Small intestine (tissue), 7 donors: ENCODE data around the gene PSMA7. TPM values are rescaled to one million over a fixed set of nuclear protein-coding genes. Genes with fewer than 3 reads are reported as not detected.
A peak's percentile ranks its signal among the peaks of the same experiment; 100 is the strongest.

Experiments
- DNase-seq, 2 donors: peaks; one replicate each; pipeline versions ENCODE4 v3.0.0 to v3.0.0-alpha.2; 2013
- FAIRE-seq: peaks from 2 replicates; lab custom pipeline; 2012; peaks lifted over from hg19 to GRCh38; lab: Jason Lieb, UNC
- H3K27ac ChIP-seq, 3 donors: one replicate each; pipeline ENCODE4 v1.5.1; 2013; ENCODE audit warnings: low read length in 2 of 3, mild to moderate bottlenecking in 2 of 3, control low read depth in 1 of 3, inconsistent platforms in 1 of 3, low read depth in 1 of 3, moderate library complexity in 1 of 3
- H3K27me3 ChIP-seq, 3 donors: one replicate each; pipeline ENCODE4 v1.6.1; 2013; ENCODE audit warnings: low read length in 3 of 3, inconsistent platforms in 1 of 3; ENCODE audit not compliant: control insufficient read depth in 3 of 3, insufficient read depth in 3 of 3
- H3K36me3 ChIP-seq, 3 donors: one replicate each; pipeline ENCODE4 v1.6.1; 2013; ENCODE audit warnings: low read length in 3 of 3, inconsistent platforms in 1 of 3, low read depth in 1 of 3, mild to moderate bottlenecking in 1 of 3, moderate library complexity in 1 of 3; ENCODE audit not compliant: control insufficient read depth in 3 of 3, insufficient read depth in 2 of 3
- H3K4me1 ChIP-seq, 3 donors: one replicate each; pipeline ENCODE4 v1.6.1; 2013; ENCODE audit warnings: low read length in 2 of 3, inconsistent platforms in 1 of 3, low read depth in 1 of 3, mild to moderate bottlenecking in 1 of 3, moderate library complexity in 1 of 3; ENCODE audit not compliant: control insufficient read depth in 3 of 3, insufficient read depth in 2 of 3
- H3K4me3 ChIP-seq, 3 donors: one replicate each; pipeline ENCODE4 v1.5.1; 2013; ENCODE audit warnings: low read length in 3 of 3, control low read depth in 1 of 3, inconsistent platforms in 1 of 3, low read depth in 1 of 3, mild to moderate bottlenecking in 1 of 3, moderate library complexity in 1 of 3
- H3K9me3 ChIP-seq, 2 donors: one replicate each; pipeline ENCODE4 v1.6.1; 2013; ENCODE audit warnings: low read depth in 1 of 2, low read length in 1 of 2; ENCODE audit not compliant: control insufficient read depth in 2 of 2, insufficient read depth in 1 of 2
- whole genome bisulfite sequencing, 3 donors: extraction: QIAGEN DNeasy Blood & Tissue Kit; methylation state at CpG; one replicate each; pipeline ENCODE4 v1.1.7; 2013; 5-methylcytosine and 5-hydroxymethylcytosine counted together
- polyA plus RNA-seq, 4 donors: library from polyadenylated mRNA; stranded (reverse) in 3 of 4; unstranded in 1 of 4; fragments of 200-250 nt in 3 of 4; fragments of 120-200 nt in 1 of 4; gene quantifications; one replicate each; pipeline versions ENCODE4 v1.2.1 to v1.2.3, GENCODE V29; 2013
- donor health status: healthy with polysubstance abuse.
- donor health status: control.
- donor health status: control.
- donor health status: Bipolar disorder and iron deficiency.
- donor health status: healthy.

Gene PSMA7
- polyA plus RNA-seq, 4 donors = 136 to 378 (median 310) TPM

DNA sequence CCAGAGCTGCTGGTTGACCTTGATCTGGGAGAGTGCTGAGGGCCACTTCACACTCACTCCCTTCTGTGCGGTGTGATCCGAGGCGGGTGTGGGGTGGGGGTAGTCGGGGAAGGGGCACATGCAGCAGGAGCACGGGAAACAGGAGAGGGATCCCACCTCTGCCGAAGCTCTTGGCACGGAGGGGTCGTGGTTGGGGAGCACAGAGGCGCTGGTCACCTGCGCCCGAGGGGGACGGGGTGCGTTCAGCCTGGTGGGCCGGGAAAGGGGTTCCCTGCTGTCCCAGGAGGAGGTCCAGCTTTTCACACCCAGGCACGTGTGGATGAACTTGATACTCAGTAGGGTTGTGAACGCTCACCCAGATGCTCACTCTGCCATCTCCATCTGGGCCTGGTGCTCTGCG lies 17.7 kb upstream of the PSMA7 start:
- Histone ChIP-seq H3K4me3 (no peak overlapping the region), H3K27ac (no peak overlapping the region), H3K4me1 (peaks cover 0 to 4% (median 0%) of the 10 kb centered on the region in 3 donors), H3K9me3 (no peaks in the 10 kb centered on the region), H3K36me3 (peaks cover 0 to 69% (median 19%) of the 10 kb centered on the region in 3 donors), H3K27me3 (no peaks in the 10 kb centered on the region)
- FAIRE-seq (no peak), DNase-seq (no peak)
- 92 to 95% (median 94%) methylated on average over 17 of the region's 17 CpGs for WGBS, 3 donors

DNA sequence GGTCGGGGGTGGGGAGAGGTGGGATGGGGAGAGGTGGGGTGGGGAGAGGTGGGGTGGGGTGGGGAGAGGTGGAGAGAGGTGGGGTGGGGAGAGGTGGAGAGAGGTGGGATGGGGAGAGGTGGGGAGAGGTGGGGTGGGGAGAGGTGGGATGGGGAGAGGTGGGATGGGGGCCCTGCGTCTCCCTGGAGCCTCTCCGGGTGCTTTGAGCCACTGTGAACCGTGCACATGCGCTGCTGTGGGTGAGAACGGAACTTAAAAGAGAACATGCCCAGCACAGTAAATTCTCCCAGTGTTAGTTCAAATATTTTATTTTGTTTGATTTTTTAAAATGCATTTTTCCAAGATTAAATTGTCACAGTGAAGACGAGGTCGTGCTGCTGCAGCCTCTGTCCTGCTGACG lies 17.1 kb upstream of the PSMA7 start:
- peaks cover 0 to 4% (median 0%) of the 10 kb centered on the region in 3 donors for H3K4me1 ChIP-seq
- FAIRE-seq (no peak), DNase-seq (no peak)
- peaks cover 0 to 69% (median 14%) of the 10 kb centered on the region in 3 donors for H3K36me3 ChIP-seq
- no peak overlapping the region for H3K27ac ChIP-seq
- no peaks in the 10 kb centered on the region for H3K27me3 ChIP-seq
- H3K9me3 ChIP-seq = no peaks in the 10 kb centered on the region
- H3K4me3 ChIP-seq = no peak overlapping the region
- 90 to 93% (median 92%) methylated on average over 7 to 9 of the region's 9 CpGs for WGBS, 3 donors

DNA sequence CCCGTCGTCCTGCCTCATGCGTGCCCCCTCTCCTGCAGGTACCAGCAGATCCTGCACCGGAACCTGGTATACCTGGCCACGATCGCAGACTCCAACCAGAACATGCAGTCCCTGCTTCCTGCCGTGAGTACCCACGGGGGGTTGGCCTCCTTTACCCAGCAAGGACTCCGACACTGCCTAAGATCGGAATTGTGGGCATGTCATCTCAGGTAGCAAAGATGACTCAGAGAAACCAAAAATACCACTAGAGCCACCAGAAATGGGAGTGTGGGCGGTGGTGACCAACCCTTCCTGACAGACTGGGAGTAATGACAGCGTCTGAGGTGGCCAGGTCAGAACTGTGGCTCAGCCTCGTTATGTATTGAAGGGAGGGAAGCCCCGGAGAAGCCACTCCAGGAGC lies 16.6 kb upstream of the PSMA7 start:
- Histone ChIP-seq H3K4me1 (peaks cover 0 to 4% (median 0%) of the 10 kb centered on the region in 3 donors), H3K27me3 (no peaks in the 10 kb centered on the region), H3K4me3 (no peak overlapping the region), H3K27ac (no peak overlapping the region), H3K9me3 (no peaks in the 10 kb centered on the region), H3K36me3 (peaks cover 0 to 66% (median 14%) of the 10 kb centered on the region in 3 donors)
- WGBS, 3 donors = 79 to 85% (median 80%) methylated on average over 14 of the region's 14 CpGs
- FAIRE-seq = no peak
- no peak for DNase-seq

DNA sequence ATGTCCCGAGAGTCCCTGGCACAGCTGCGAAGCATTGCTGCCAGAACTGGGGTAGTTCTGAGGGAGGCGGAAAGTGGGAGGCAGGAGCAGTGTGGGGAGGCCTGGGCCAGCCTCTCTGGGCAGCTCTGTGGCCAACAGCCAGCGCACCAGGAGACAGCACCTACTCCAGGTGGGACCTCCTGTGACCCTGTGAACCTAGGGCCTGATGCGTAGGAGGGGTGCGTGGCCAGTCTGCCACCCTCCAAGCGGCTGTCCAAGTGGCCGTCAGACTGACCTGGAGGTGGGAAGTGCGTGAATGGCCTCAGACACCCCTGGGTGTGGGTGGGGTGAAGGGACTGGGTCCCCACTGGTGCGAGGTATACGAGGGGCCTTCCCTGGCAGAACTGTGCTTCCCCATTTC lies 15.9 kb upstream of the PSMA7 start:
- Histone ChIP-seq H3K27ac (no peak overlapping the region), H3K27me3 (no peaks in the 10 kb centered on the region), H3K9me3 (no peaks in the 10 kb centered on the region), H3K4me1 (peaks cover 0 to 4% (median 0%) of the 10 kb centered on the region in 3 donors), H3K36me3 (peaks cover 0 to 63% (median 9%) of the 10 kb centered on the region in 3 donors), H3K4me3 (no peak overlapping the region)
- 90 to 96% (median 92%) methylated on average over 10 to 11 of the region's 11 CpGs for WGBS, 3 donors
- no peak for FAIRE-seq
- DNase-seq = no peak

DNA sequence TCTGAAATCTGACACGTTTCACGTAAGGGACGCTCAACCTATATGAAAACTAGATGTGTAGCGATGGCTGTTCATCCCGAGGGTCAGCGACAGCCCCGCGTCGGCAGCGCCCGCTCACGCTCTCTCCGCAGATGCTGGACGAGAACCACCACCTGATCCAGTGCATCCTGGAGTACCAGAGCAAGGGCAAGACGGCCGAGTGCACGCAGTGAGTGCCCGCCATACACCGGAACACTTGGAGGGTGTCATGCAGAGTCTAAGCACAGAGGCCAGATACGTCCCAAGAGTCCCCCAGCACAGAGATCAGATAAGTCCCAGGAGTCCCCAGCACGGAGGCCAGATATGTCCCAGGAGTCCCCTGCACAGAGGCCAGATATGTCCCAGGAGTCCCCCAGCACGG lies 15.3 kb upstream of the PSMA7 start:
- Histone ChIP-seq H3K36me3 (peaks cover 0 to 59% (median 9%) of the 10 kb centered on the region in 3 donors), H3K27me3 (no peaks in the 10 kb centered on the region), H3K9me3 (peaks cover 0 to 3% of the 10 kb centered on the region in 2 donors), H3K4me3 (no peak overlapping the region), H3K4me1 (peaks cover 0 to 4% (median 0%) of the 10 kb centered on the region in 3 donors), H3K27ac (no peak overlapping the region)
- no peak for DNase-seq
- WGBS, 3 donors = 96 to 97% (median 96%) methylated on average over 22 of the region's 22 CpGs
- FAIRE-seq = no peak

DNA sequence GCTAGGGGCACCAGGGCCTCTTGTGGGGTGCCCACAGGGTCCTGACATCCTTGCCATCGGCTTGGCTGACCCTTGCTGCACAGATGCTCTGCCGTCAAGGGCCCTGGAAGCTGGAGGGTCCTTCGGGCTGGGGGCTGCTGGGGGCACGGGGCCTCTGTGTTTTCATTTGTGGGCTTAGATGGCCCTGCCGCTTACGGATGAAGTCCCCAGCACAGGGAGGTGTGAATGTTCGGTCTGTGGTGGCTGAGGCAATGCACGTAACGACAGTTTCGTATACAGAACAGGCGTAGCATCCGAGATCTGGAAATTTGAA lies 14.8 kb upstream of the PSMA7 start:
- no peak overlapping the region for H3K4me3 ChIP-seq
- H3K27me3 ChIP-seq = no peaks in the 10 kb centered on the region
- WGBS, 3 donors = 96 to 99% (median 96%) methylated on average over 12 of the region's 12 CpGs
- peaks cover 0 to 60% (median 7%) of the 10 kb centered on the region in 3 donors for H3K36me3 ChIP-seq
- H3K4me1 ChIP-seq = peaks cover 0 to 4% (median 0%) of the 10 kb centered on the region in 3 donors
- H3K27ac ChIP-seq = no peak overlapping the region
- DNase-seq (no peak), FAIRE-seq (no peak)
- peaks cover 2 to 8% of the 10 kb centered on the region in 2 donors for H3K9me3 ChIP-seq

DNA sequence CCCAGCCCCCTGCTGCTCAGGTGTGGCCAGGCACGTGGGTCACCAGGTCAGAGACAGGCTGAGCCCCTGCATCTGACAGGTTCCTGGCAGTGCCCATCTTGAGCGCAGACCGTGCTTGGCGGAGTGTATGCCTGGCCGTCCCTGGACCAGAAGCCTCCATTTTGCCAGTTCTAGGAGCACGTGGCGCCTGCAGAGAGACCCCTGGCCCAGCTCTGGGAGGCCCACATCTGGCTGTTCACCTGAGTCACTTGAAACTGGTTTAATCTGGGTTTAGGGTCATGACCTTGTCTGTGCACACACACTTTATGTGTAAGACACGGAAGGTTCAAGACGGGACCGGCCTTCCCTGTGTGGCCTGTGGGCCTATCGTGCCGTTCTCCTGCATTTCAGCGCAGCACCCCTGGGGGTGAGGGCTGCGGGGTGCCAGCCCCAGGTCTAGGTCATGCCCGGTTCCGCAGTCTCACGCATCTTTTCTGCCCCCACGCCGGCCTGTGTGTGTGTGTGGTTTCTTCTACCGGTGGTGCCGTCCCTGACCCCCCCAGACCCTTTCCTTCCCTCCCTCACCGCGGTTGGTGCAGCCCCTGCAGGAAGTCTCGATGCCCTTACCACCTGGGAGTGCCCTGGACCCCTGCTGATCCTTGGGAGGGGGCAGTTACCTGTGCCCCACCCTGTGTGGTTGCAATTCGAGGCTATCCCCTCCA lies 14.3 kb upstream of the PSMA7 start:
- FAIRE-seq (no peak), DNase-seq (no peak)
- H3K27ac ChIP-seq = no peak overlapping the region
- 88 to 89% (median 89%) methylated on average over 23 to 25 of the region's 25 CpGs for WGBS, 3 donors
- peaks cover 0 to 58% (median 2%) of the 10 kb centered on the region in 3 donors for H3K36me3 ChIP-seq
- H3K4me3 ChIP-seq = no peak overlapping the region
- peaks cover 2 to 8% of the 10 kb centered on the region in 2 donors for H3K9me3 ChIP-seq
- no peaks in the 10 kb centered on the region for H3K27me3 ChIP-seq
- H3K4me1 ChIP-seq = peaks cover 0 to 4% (median 0%) of the 10 kb centered on the region in 3 donors

DNA sequence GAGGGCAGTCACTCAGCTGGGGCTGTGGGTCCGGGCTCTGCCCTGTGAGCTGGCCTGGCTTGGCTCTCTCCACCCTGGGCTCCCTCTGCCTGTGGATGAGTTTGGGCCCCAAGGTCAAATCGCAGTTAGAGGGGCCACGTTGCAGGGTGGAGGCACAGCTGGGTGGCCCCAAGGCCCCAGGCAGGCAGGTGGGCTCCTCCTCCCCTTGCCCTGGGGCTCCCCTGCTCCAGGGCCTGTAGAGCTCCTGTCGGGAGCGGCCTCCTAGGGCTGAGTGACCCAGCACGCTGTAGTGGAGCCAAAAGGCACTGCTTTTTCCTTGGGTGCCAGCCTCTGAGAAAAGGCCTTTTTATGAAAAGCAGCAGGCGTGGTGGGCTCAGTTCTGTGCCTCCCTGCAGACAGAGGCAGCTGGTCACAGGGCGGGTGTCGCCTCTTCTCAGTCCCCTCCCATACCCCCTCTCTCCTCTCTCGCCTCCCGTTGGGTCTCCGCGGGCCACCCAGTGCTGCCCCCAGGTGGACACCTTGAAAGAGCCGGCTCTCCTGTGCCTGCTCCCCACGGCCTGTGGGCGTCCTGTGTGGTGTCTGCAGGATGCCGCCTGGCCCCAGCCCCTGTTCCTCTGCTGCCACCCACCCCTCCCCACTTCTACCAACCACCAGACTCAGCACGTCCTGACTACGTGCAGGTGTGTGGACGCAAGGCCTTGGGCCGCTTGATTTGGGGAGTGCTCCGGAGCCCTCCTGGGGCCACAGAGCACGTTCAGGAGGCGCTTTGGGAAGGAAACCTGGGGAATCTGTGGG lies 13.6 kb upstream of the PSMA7 start:
- Histone ChIP-seq H3K4me1 (peaks cover 0 to 4% (median 0%) of the 10 kb centered on the region in 3 donors), H3K27ac (no peak overlapping the region), H3K9me3 (peaks cover 2 to 8% of the 10 kb centered on the region in 2 donors), H3K36me3 (peaks cover 0 to 58% (median 2%) of the 10 kb centered on the region in 3 donors), H3K4me3 (no peak overlapping the region), H3K27me3 (no peaks in the 10 kb centered on the region)
- FAIRE-seq (no peak), DNase-seq (peak; percentile 45 to 70)
- WGBS, 3 donors = 52 to 56% (median 53%) methylated on average over 22 to 24 of the region's 24 CpGs
